ENCODE results near the gene PHKA2.

The PHKA2 gene

GRCh38 chrX:18974993-18975392 lies 8.9 kb downstream of the PHKA2 start:
- no peak for DNase-seq (ENCODE audit: low read depth)

GRCh38 chrX:18973527-18974192 lies 10.3 kb downstream of the PHKA2 start:
- DNase-seq (ENCODE audit: low read depth): no peak

GRCh38 chrX:18971506-18971905 lies 12.4 kb downstream of the PHKA2 start:
- DNase-seq (ENCODE audit: low read depth): no peak

- DNase-seq (ENCODE audit: low read depth): no peak
Observed at GRCh38 chrX:18970465-18970864, 13.4 kb downstream of the PHKA2 start.

GRCh38 chrX:18966624-18967023 lies 17.3 kb downstream of the PHKA2 start:
- no peak for DNase-seq (ENCODE audit: low read depth)

- DNase-seq (ENCODE audit: low read depth): no peak
Observed at GRCh38 chrX:18964901-18965300, 19.0 kb downstream of the PHKA2 start.

- no peak for DNase-seq (ENCODE audit: low read depth)
Observed at GRCh38 chrX:18964026-18964425, 19.9 kb downstream of the PHKA2 start.

GRCh38 chrX:18962329-18962728 lies 21.6 kb downstream of the PHKA2 start:
- no peak for DNase-seq (ENCODE audit: low read depth)

- no peak for DNase-seq (ENCODE audit: low read depth)
Observed at GRCh38 chrX:18961686-18962085, 22.2 kb downstream of the PHKA2 start.

- no peak for DNase-seq (ENCODE audit: low read depth)
Observed at GRCh38 chrX:18956303-18957032, 27.4 kb downstream of the PHKA2 start.

GRCh38 chrX:18955676-18956075 lies 28.2 kb downstream of the PHKA2 start:
- no peak for DNase-seq (ENCODE audit: low read depth)

GRCh38 chrX:18951032-18951431 lies 32.9 kb downstream of the PHKA2 start:
- no peak for DNase-seq (ENCODE audit: low read depth)

- DNase-seq (ENCODE audit: low read depth): no peak
Observed at GRCh38 chrX:18949944-18950301, 34.0 kb downstream of the PHKA2 start.

- DNase-seq (ENCODE audit: low read depth): no peak
Observed at GRCh38 chrX:18949291-18949943, 34.5 kb downstream of the PHKA2 start.

- no peak for DNase-seq (ENCODE audit: low read depth)
Observed at GRCh38 chrX:18946611-18947010, 37.3 kb downstream of the PHKA2 start.

GRCh38 chrX:18946157-18946556 lies 37.8 kb downstream of the PHKA2 start:
- DNase-seq (ENCODE audit: low read depth): no peak

- DNase-seq (ENCODE audit: low read depth): no peak
Observed at GRCh38 chrX:18945483-18945882, 38.4 kb downstream of the PHKA2 start.

- DNase-seq (ENCODE audit: low read depth): no peak
Observed at GRCh38 chrX:18944482-18944881, 39.4 kb downstream of the PHKA2 start.

GRCh38 chrX:18941896-18942295 lies 42.0 kb downstream of the PHKA2 start:
- no peak for DNase-seq (ENCODE audit: low read depth)

- no peak for DNase-seq (ENCODE audit: low read depth)
Observed at GRCh38 chrX:18938710-18939109, 45.2 kb downstream of the PHKA2 start.

GRCh38 chrX:18937173-18937572 lies 46.7 kb downstream of the PHKA2 start:
- no peak for DNase-seq (ENCODE audit: low read depth)

GRCh38 chrX:18935893-18936292 lies 48.0 kb downstream of the PHKA2 start:
- no peak for DNase-seq (ENCODE audit: low read depth)

- DNase-seq (ENCODE audit: low read depth): no peak
Observed at GRCh38 chrX:18934708-18935107, 49.2 kb downstream of the PHKA2 start.
